GM21390 (cell line): ENCODE measurements around the gene RGL2.

Source experiments
- ATAC-seq: cut with Tn5 transposase; IDR thresholded peaks from one replicate; pipeline ENCODE4 v1.9.1; 2021; ENCODE audit not compliant: unreplicated experiment

Gene RGL2

DNA sequence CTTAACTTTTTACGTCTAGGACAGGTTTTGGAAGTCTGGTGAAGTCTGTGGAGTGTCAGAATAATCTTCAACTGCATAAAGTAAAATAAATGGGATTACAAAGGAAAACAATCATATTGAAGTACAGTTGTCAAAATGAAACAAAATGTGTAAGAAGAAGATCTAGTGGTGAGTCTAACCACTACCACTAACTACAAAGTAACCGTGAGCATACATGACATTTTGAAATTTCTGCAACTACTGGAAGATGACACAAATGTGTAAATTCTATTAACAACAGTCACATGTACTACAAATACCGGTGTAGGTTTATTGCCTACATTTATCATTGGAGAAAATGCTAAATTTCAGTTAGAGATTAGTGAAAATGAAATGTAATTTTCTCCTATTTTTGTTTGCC is 56.8 kb downstream of the RGL2 start:
- ATAC-seq = no peak
